WI38 (cell line): ENCODE data around the gene SRCAP.

Experiments used
- H3K4me3 ChIP-seq: 2 replicates; pipeline ENCODE4 v1.5.1; 2011; ENCODE audit warnings: low read depth, mild to moderate bottlenecking, control low read depth, low read length
- TF ChIP-seq, protein P1 (sequence below): IDR thresholded peaks from 2 replicates; pipeline ENCODE4 v1.5.1; 2012; ENCODE audit warnings: low read depth, mild to moderate bottlenecking, control low read depth, low read length

SRCAP gene

DNA sequence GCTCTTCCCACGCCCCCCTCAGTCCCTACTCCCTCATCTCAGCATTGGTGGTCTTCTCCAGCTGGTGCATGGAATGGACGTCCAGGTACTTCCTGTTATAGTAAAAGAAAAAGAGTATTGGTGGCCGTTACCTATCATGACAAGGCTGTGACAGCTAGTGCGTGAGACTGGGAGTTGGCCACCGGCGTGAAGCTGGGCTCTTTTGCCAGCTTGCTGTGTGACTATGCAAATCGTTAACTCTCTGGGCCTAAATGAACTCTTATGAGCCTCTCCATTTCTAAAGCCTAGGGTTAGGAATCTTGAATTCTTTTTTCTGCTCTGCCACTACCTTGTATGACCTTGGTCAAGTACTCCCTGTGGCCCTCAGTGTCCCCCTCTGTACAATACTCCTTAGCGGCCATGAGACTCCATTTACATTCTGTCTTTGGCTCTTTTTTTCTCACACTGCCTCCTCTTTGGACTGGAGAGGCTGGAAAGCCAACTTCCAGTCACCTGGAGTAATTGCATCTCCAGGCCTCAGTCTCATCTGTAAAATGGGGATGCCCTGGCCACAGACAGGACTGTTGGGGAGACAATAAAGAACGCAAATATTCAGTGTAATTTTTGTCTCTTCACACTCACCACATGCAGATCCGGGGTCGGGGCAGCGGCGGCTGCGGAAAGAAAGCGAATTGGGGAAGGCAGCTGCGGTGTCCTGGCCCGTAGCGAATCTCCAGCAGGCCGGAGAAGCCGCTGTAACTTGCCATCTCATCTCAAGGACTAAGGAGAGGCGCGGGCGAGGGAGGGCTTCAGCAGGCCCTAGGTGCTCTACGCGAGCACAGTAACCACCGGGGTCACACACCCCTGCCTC, 61.8 kb downstream of the SRCAP start:
- peak overlapping the region; percentile 95 for H3K4me3 ChIP-seq
- TF ChIP-seq, protein P1, sequence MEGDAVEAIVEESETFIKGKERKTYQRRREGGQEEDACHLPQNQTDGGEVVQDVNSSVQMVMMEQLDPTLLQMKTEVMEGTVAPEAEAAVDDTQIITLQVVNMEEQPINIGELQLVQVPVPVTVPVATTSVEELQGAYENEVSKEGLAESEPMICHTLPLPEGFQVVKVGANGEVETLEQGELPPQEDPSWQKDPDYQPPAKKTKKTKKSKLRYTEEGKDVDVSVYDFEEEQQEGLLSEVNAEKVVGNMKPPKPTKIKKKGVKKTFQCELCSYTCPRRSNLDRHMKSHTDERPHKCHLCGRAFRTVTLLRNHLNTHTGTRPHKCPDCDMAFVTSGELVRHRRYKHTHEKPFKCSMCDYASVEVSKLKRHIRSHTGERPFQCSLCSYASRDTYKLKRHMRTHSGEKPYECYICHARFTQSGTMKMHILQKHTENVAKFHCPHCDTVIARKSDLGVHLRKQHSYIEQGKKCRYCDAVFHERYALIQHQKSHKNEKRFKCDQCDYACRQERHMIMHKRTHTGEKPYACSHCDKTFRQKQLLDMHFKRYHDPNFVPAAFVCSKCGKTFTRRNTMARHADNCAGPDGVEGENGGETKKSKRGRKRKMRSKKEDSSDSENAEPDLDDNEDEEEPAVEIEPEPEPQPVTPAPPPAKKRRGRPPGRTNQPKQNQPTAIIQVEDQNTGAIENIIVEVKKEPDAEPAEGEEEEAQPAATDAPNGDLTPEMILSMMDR = no peak

GRCh38 chr16:30761427-30761927, 62.5 kb downstream of the SRCAP start:
- H3K4me3 ChIP-seq = peak overlapping the region; percentile 95
- TF ChIP-seq, protein P1 = no peak

DNA sequence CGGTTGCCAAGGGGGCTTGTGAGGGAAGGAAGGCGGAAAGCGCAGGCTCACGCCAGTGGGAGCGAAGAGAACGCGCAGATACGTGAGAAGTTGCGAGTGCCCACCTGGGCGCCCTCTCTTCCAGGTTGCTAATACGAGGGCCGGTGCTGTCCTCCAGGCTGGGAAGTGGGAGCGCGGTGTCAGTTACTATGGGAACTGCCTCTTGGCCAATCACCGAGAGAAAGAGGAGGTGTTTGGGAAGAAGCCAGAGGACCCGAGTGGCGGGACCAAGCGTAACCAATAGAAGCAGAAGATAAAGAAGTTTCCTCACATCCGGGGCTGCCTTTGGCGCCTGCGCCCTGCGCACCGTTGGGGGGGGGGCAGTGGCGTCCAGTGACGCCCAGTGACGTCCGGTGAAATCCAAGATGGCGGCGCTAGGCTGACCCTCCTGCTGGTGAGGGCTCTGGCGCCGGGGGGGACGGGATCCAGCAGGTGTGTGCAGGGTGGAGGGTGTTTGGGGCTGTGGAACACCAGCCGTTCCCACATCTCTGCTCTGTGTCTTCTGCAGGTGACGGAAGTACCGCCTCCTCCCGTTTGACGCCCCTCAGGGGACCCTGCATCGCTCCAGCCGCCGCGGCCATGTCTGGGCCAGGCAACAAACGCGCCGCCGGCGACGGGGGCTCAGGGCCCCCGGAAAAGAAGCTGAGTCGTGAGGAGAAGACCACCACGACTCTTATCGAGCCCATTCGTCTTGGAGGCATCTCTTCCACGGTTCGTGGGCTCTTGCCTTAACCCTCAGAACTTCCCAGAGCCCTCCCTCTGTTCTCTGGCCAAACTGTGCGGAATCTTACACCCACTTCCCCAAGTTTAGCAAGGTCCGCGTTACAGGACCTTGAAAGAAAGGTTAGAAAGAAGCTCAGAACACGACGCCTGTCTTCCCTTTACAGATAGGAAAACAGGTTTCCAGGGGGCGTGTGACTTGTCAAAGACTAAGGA, 63.2 kb downstream of the SRCAP start, which contains the start of the genes CFAP119 and RNF40:
Gene CFAP119, minus strand, starts transcription at position 135 of the 975 bp plus-strand sequence. CDS start 314 bp downstream, outside the sequence.
Gene RNF40, plus strand, starts transcription at position 395 of the 975 bp plus-strand sequence. Its CDS starts 224 bp downstream, at position 619.
- TF ChIP-seq, protein P1 = no peak
- peak within 1 kb of the TSS; percentile 95 for H3K4me3 ChIP-seq

GRCh38 chr16:30762991-30763725, 64.2 kb downstream of the SRCAP start:
- H3K4me3 ChIP-seq = peak overlapping the region; percentile 95
- TF ChIP-seq, protein P1 = no peak

GRCh38 chr16:30764086-30764485, 65.1 kb downstream of the SRCAP start:
- TF ChIP-seq, protein P1 = no peak
- no peak overlapping the region for H3K4me3 ChIP-seq

- no peak overlapping the region for H3K4me3 ChIP-seq
- TF ChIP-seq, protein P1 = no peak
Observed at GRCh38 chr16:30764816-30765465, 66.0 kb downstream of the SRCAP start.
